ENCODE results near the gene TNFSF13B.
"Not testable (repeated sequence)": the region's sequence is repeated elsewhere in the genome, so short reads cannot be mapped to it uniquely, and the experiment has no call there.

Gene TNFSF13B

DNA sequence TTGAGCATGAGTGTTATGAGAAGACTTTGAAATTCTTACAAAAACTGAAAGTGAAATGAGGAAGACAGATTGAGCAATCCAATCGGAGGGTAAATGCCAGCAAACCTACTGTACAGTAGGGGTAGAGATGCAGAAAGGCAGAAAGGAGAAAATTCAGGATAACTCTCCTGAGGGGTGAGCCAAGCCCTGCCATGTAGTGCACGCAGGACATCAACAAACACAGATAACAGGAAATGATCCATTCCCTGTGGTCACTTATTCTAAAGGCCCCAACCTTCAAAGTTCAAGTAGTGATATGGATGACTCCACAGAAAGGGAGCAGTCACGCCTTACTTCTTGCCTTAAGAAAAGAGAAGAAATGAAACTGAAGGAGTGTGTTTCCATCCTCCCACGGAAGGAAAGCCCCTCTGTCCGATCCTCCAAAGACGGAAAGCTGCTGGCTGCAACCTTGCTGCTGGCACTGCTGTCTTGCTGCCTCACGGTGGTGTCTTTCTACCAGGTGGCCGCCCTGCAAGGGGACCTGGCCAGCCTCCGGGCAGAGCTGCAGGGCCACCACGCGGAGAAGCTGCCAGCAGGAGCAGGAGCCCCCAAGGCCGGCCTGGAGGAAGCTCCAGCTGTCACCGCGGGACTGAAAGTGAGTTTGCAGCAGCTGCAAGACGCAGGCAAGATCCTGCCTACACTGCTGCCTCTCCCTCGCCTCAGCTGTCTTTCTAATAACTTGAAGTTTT, at the start of gene TNFSF13B:
TNFSF13B (plus strand) TSS at position 118 of the 728 bp plus-strand sequence; CDS start at position 296, 178 bp downstream.
- no peak for DNase-seq

DNA sequence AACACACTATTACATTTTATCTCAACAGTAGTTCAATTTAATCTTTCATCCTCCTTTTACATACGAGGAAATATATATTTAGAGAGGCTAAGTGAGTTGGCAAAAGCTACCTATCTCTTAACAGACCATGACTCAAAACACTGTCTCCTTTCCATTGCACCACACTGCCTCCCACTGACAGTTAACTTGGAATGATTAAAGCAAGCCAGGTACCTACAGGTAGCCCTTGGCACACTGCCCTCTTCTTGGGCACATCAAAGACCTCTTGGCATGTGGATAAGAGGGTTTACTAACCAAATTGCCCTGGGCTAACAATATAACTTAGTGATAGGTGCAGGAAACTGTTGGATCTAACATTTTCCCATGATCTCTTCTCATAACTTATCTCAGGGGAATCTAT, 49.5 kb upstream of the TNFSF13B start:
- DNase-seq, result no peak

- no peak for DNase-seq
Observed at GRCh38 chr13:108223687-108224503, 45.6 kb upstream of the TNFSF13B start.

GRCh38 chr13:108225440-108225839, 44.1 kb upstream of the TNFSF13B start:
- no peak for DNase-seq

- no peak for DNase-seq
Observed at GRCh38 chr13:108226184-108226583, 43.3 kb upstream of the TNFSF13B start.

DNA sequence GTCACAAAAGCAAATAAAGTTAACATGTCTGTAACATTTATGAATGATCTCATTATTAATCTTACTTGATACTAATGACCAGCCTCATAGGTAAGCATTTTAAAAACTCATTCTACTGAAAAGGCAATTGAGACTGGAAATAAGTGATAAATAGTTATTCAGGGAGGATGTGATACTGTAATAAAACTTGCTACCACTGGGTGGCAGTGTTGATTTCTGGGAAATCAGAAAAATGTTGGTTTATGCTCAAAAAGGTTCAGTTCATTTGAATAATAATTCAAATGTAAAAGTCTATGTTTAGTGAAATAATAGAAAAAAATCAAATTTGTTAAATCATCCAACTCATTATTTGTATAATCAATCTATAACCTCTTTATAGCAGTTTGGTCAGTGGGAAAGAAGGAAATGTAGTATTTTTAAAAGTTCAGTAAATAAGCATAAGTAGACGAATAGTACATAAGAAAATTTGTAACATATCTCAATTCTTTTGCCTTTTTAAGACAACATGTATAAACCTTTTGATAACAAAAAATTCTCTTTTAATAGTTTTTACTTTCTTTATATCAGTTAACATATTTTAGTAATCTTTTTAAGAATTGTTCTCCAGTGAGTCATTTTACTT, 41.8 kb upstream of the TNFSF13B start:
- DNase-seq, result no peak

GRCh38 chr13:108230377-108230776, 39.1 kb upstream of the TNFSF13B start:
- no peak for DNase-seq

- DNase-seq, result no peak
Observed at GRCh38 chr13:108249150-108249549, 20.4 kb upstream of the TNFSF13B start.

GRCh38 chr13:108257248-108257647, 12.3 kb upstream of the TNFSF13B start:
- DNase-seq, result no peak

GRCh38 chr13:108263621-108264355, 5.7 kb upstream of the TNFSF13B start:
- DNase-seq, result no peak

GRCh38 chr13:108266321-108266990, 3.1 kb upstream of the TNFSF13B start:
- DNase-seq, result no peak

GRCh38 chr13:108267347-108267746, 2.2 kb upstream of the TNFSF13B start:
- DNase-seq, result no peak

GRCh38 chr13:108267855-108268254, 1.7 kb upstream of the TNFSF13B start:
- not testable (repeated sequence) for DNase-seq

- DNase-seq, result no peak
Observed at GRCh38 chr13:108268466-108269112, 929 bp upstream of the TNFSF13B start.

- DNase-seq, result no peak
Observed at GRCh38 chr13:108270442-108270841, 924 bp downstream of the TNFSF13B start.

GRCh38 chr13:108272333-108272732, 2.8 kb downstream of the TNFSF13B start:
- DNase-seq, result no peak

- DNase-seq, result no peak
Observed at GRCh38 chr13:108273429-108274118, 4.1 kb downstream of the TNFSF13B start.

DNA sequence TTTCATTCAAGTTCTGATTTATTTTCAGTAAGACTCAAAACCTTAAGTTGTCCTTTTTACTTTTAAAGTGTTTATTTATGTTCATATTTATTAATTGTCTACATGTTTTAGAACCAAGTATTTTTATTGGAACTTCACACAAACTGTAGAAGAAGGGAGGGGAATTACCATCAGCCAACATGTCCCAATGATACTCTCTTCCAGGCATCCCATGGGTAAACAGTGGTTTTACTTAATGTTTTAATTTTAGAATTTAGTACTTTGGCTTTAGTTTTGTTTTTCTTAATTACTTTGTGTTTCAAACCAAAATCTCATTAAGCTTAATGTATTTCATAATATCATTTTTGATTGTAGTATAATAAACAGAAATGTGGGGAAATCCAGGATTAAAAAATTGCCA, 5.2 kb downstream of the TNFSF13B start:
- no peak for DNase-seq

- no peak for DNase-seq
Observed at GRCh38 chr13:108276060-108276459, 6.5 kb downstream of the TNFSF13B start.

- DNase-seq, result no peak
Observed at GRCh38 chr13:108278466-108278865, 8.9 kb downstream of the TNFSF13B start.

GRCh38 chr13:108281901-108282300, 12.4 kb downstream of the TNFSF13B start:
- DNase-seq, result no peak
